Uterus (tissue), 4 donors: ENCODE measurements around the gene MILR1. TPM values are rescaled to one million over a fixed set of nuclear protein-coding genes. Genes with fewer than 3 reads are reported as not detected.

Source experiments
- DNase-seq, 2 donors: peaks; one replicate each; pipeline ENCODE4 v3.0.0-alpha.2; 2019 to 2020
- H3K27ac ChIP-seq, 2 donors: fragments of 200-600 bp; sonication (generic); 1 replicate in 1 of 2; 2 replicates in 1 of 2; pipeline ENCODE4 v1.5.1; 2016 to 2018
- H3K27me3 ChIP-seq, 2 donors: fragments of 200-600 bp; sonication (generic); one replicate each; pipeline ENCODE4 v1.5.1; 2018 to 2019; ENCODE audit warnings: control low read depth in 1 of 2
- H3K36me3 ChIP-seq, 2 donors: fragments of 200-600 bp; sonication (generic); one replicate each; pipeline ENCODE4 v1.5.1; 2019; ENCODE audit warnings: control low read depth in 1 of 2
- H3K4me1 ChIP-seq, 2 donors: fragments of 200-600 bp; sonication (generic); one replicate each; pipeline ENCODE4 v1.5.1; 2018 to 2019; ENCODE audit warnings: control low read depth in 1 of 2
- H3K4me3 ChIP-seq, 2 donors: fragments of 200-600 bp; sonication (generic); 1 replicate in 1 of 2; 2 replicates in 1 of 2; pipeline ENCODE4 v1.5.1; 2018 to 2019; ENCODE audit warnings: mild to moderate bottlenecking in 1 of 2
- H3K9me3 ChIP-seq, 2 donors: fragments of 200-600 bp; sonication (generic); one replicate each; pipeline ENCODE4 v1.5.1; 2019; ENCODE audit warnings: control low read depth in 1 of 2
- CTCF ChIP-seq, 4 experiments: fragments of 200-600 bp in 2 of 4; fragments of 450-650 bp in 2 of 4; sonication (generic) in 2 of 4; IDR thresholded peaks; one replicate each; pipeline ENCODE4 v1.5.1; 2016 to 2019; ENCODE audit warnings: antibody characterized with exemption in 4 of 4, mild to moderate bottlenecking in 2 of 4, moderate library complexity in 1 of 4
- POLR2A ChIP-seq, 2 donors: fragments of 450-650 bp; IDR thresholded peaks; one replicate each; pipeline ENCODE4 v1.6.1; 2016; ENCODE audit warnings: antibody characterized with exemption in 2 of 2, mild to moderate bottlenecking in 1 of 2, moderate library complexity in 1 of 2
- intact Hi-C: fragments of 100-400 bp; cut with DNase I; formaldehyde crosslinking; loops from one replicate; pipeline ENCODE4 v1.15.1; 2023; ENCODE audit warnings: low total_unique reads
- total RNA-seq, 4 donors: library from RNA; depleted of rRNA in 3 of 4; stranded (reverse); fragments of >200 nt in 3 of 4; gene quantifications; one replicate each; pipeline versions ENCODE4 v1.1.0 to v1.2.4, GENCODE V29; 2014 to 2023
- donor health status: DM: yes; HTN: yes; CAD: no.

The MILR1 gene
- total RNA-seq, 4 donors from 2014 or later: 0.59 to 9.5 (median 3.8) TPM

GRCh38 chr17:64410750-64411490, 38.0 kb upstream of the MILR1 start:
- H3K4me1 ChIP-seq: no peaks in the 10 kb centered on the region
- TF ChIP-seq CTCF (IDR thresholded peaks at IDR 0.05) (no peak), POLR2A (IDR thresholded peaks at IDR 0.05) (no peak)
- no peaks in the 10 kb centered on the region for H3K36me3 ChIP-seq
- DNase-seq: no peak
- intact Hi-C loops: no loop called here
- H3K27me3 ChIP-seq: no peaks in the 10 kb centered on the region
- no peak overlapping the region for H3K27ac ChIP-seq
- H3K4me3 ChIP-seq: no peak overlapping the region
- H3K9me3 ChIP-seq: no peaks in the 10 kb centered on the region

- Histone ChIP-seq H3K27ac (peak overlapping the region; percentile 7 to 32), H3K36me3 (no peaks in the 10 kb centered on the region), H3K9me3 (no peaks in the 10 kb centered on the region), H3K4me3 (no peak overlapping the region), H3K27me3 (no peaks in the 10 kb centered on the region), H3K4me1 (no peaks in the 10 kb centered on the region)
- no peak for TF ChIP-seq CTCF (IDR thresholded peaks at IDR 0.05)
- TF ChIP-seq POLR2A (IDR thresholded peaks at IDR 0.05): no peak
- peak; percentile 20 to 53 for DNase-seq
- intact Hi-C loops: no loop called here
Measured at GRCh38 chr17:64411999-64412771, 36.7 kb upstream of the MILR1 start.

GRCh38 chr17:64412944-64413381, 36.0 kb upstream of the MILR1 start:
- TF ChIP-seq CTCF (IDR thresholded peaks at IDR 0.05): no peak
- no peak for TF ChIP-seq POLR2A (IDR thresholded peaks at IDR 0.05)
- no peak for DNase-seq
- H3K4me1 ChIP-seq: no peaks in the 10 kb centered on the region
- no peaks in the 10 kb centered on the region for H3K9me3 ChIP-seq
- no peaks in the 10 kb centered on the region for H3K27me3 ChIP-seq
- intact Hi-C loops: no loop called here
- peak overlapping the region; percentile 7 to 32 for H3K27ac ChIP-seq
- no peak overlapping the region for H3K4me3 ChIP-seq
- no peaks in the 10 kb centered on the region for H3K36me3 ChIP-seq

- Histone ChIP-seq H3K27ac (no peak overlapping the region), H3K9me3 (no peaks in the 10 kb centered on the region), H3K4me3 (no peak overlapping the region), H3K36me3 (no peaks in the 10 kb centered on the region), H3K27me3 (no peaks in the 10 kb centered on the region), H3K4me1 (no peaks in the 10 kb centered on the region)
- DNase-seq: no peak
- no peak for TF ChIP-seq CTCF (IDR thresholded peaks at IDR 0.05)
- no peak for TF ChIP-seq POLR2A (IDR thresholded peaks at IDR 0.05)
- intact Hi-C loops: no loop called here
Measured at GRCh38 chr17:64413513-64413912, 35.4 kb upstream of the MILR1 start.
